B cell (primary cell): Measurements from ENCODE around the gene GLG1. TPM values are rescaled to one million over a fixed set of nuclear protein-coding genes. Genes with fewer than 3 reads are reported as not detected.

Experiments used
- ATAC-seq: fragments of 200-7000 bp; cut with Tn5 transposase; one replicate; pipeline ENCODE4 v1.10.0; 2021; ENCODE audit warnings: low read depth, mild to moderate bottlenecking, moderate number of reproducible peaks, moderate library complexity
- CTCF ChIA-PET: fragments of 350-600 bp; sonication (Branson Sonifier 250); formaldehyde crosslinking; loops from one replicate; lab custom pipeline; 2021; ENCODE audit warnings: antibody characterized with exemption, inconsistent platforms; lab: Charles Lee
- POLR2A ChIA-PET: fragments of 350-600 bp; sonication (Branson Sonifier 250); formaldehyde crosslinking; loops from one replicate; lab custom pipeline; 2021; ENCODE audit warnings: antibody characterized with exemption; lab: Charles Lee
- DNase-seq: peaks from one replicate; pipeline ENCODE4 v3.0.0; 2013
- H2AFZ ChIP-seq: 2 replicates; pipeline ENCODE4 v1.6.1; 2012; ENCODE audit warnings: mild to moderate bottlenecking, low read depth, low read length; ENCODE audit not compliant: insufficient read depth, poor library complexity, severe bottlenecking
- H3K27ac ChIP-seq, 2 donors: 1 replicate in 1 of 2; 2 replicates in 1 of 2; pipeline ENCODE4 v1.5.1; 2012 to 2013; ENCODE audit warnings: low read length in 2 of 2, mild to moderate bottlenecking in 2 of 2, moderate library complexity in 1 of 2
- H3K27me3 ChIP-seq, 4 experiments: fragments of 200-600 bp in 1 of 4; sonication (generic) in 1 of 4; replicated peaks in 1 of 4; 1 replicate in 2 of 4; 2 replicates in 2 of 4; pipeline versions ENCODE4 v1.6.1 to v1.7.0; 2013 to 2016; ENCODE audit warnings: low read length in 3 of 4, mild to moderate bottlenecking in 2 of 4, mixed read lengths in 1 of 4, moderate library complexity in 1 of 4; ENCODE audit not compliant: insufficient read depth in 4 of 4, control insufficient read depth in 3 of 4; ENCODE audit errors: control extremely low read depth in 1 of 4
- H3K36me3 ChIP-seq, 2 experiments: replicated peaks in 1 of 2; 1 replicate in 1 of 2; 2 replicates in 1 of 2; pipeline versions ENCODE4 v1.6.1 to v1.7.1; 2013; ENCODE audit warnings: low read length in 1 of 2; ENCODE audit not compliant: insufficient read depth in 2 of 2, control insufficient read depth in 1 of 2; ENCODE audit errors: control extremely low read depth in 1 of 2, extremely low read depth in 1 of 2
- H3K4me1 ChIP-seq, 2 donors: fragments of 200-600 bp in 1 of 2; sonication (generic) in 1 of 2; 1 replicate in 1 of 2; 2 replicates in 1 of 2; pipeline versions ENCODE4 v1.5.1 to v1.6.1; 2013 to 2017; ENCODE audit warnings: low read length in 2 of 2; ENCODE audit not compliant: control insufficient read depth in 2 of 2, insufficient read depth in 2 of 2
- H3K4me2 ChIP-seq: replicated peaks from 2 replicates; pipeline ENCODE3; 2012; ENCODE audit warnings: mild to moderate bottlenecking, low read depth, low read length; ENCODE audit not compliant: poor library complexity, severe bottlenecking
- H3K4me3 ChIP-seq, 5 experiments: fragments of 200-600 bp in 1 of 5; sonication (generic) in 1 of 5; 1 replicate in 3 of 5; 2 replicates in 2 of 5; pipeline versions ENCODE4 v1.5.1 to v1.7.0; 2011 to 2016; ENCODE audit warnings: low read length in 4 of 5, mild to moderate bottlenecking in 4 of 5, low read depth in 2 of 5, control low read depth in 1 of 5, moderate library complexity in 1 of 5; ENCODE audit not compliant: insufficient read depth in 1 of 5; ENCODE audit errors: control extremely low read depth in 1 of 5, extremely low read depth in 1 of 5
- H3K79me2 ChIP-seq: fragments of 200-600 bp; sonication (generic); one replicate; pipeline ENCODE4 v1.6.0; 2016; ENCODE audit warnings: low read length; ENCODE audit not compliant: control insufficient read depth, insufficient read depth
- H3K9ac ChIP-seq: fragments of 200-600 bp; sonication (generic); 2 replicates; pipeline ENCODE4 v1.6.1; 2017; ENCODE audit warnings: mild to moderate bottlenecking, low read length, moderate library complexity
- H3K9me3 ChIP-seq, 3 donors: one replicate each; pipeline versions ENCODE4 v1.6.1 to v1.7.1; 2013; ENCODE audit warnings: low read length in 2 of 3; ENCODE audit not compliant: control insufficient read depth in 2 of 3, insufficient read depth in 1 of 3; ENCODE audit errors: control extremely low read depth in 1 of 3
- H4K20me1 ChIP-seq: 2 replicates; pipeline ENCODE4 v1.6.0; 2012; ENCODE audit warnings: mild to moderate bottlenecking, low read length; ENCODE audit not compliant: insufficient read depth, control insufficient read depth, poor library complexity, severe bottlenecking
- H3K27ac Mint-ChIP-seq: one replicate; pipeline ENCODE4 v1.8.0; 2021; ENCODE audit warnings: mixed read lengths
- H3K27me3 Mint-ChIP-seq: one replicate; pipeline ENCODE4 v1.8.0; 2021; ENCODE audit warnings: mixed read lengths
- H3K4me1 Mint-ChIP-seq: one replicate; pipeline ENCODE4 v1.8.0; 2021; ENCODE audit warnings: mixed read lengths
- H3K4me3 Mint-ChIP-seq: one replicate; pipeline ENCODE4 v1.8.0; 2021; ENCODE audit warnings: mixed read lengths
- H3K9me3 Mint-ChIP-seq: one replicate; pipeline ENCODE4 v1.8.0; 2022; ENCODE audit warnings: mixed read lengths; ENCODE audit not compliant: insufficient read depth
- EZH2 ChIP-seq: IDR thresholded peaks from 2 replicates; pipeline ENCODE4 v1.6.1; 2012; ENCODE audit warnings: borderline replicate concordance, low read depth, mild to moderate bottlenecking, moderate library complexity, low read length; ENCODE audit not compliant: insufficient read depth, poor library complexity, severe bottlenecking
- WGBS: methylation state at CpG from one replicate; pipeline ENCODE4 v1.1.5; 2013; ENCODE audit warnings: missing lambda C conversion rate; ENCODE audit not compliant: insufficient coverage; 5-methylcytosine and 5-hydroxymethylcytosine counted together
- intact Hi-C: fragments of 100-400 bp; cut with micrococcal nuclease; formaldehyde crosslinking; loops from one replicate; pipeline ENCODE4 v1.10.0; 2022
- polyA plus RNA-seq: library from polyadenylated mRNA; depleted of rRNA; stranded (reverse); fragments of >200 nt; gene quantifications from 2 replicates; pipeline ENCODE4 v1.2.3, GENCODE V29; 2012
- total RNA-seq, 2 donors: library from RNA; stranded (reverse); fragments of 120-200 nt in 1 of 2; gene quantifications; 1 replicate in 1 of 2; 2 replicates in 1 of 2; pipeline versions ENCODE4 v1.2.3 to v1.2.4, GENCODE V29; 2013 to 2022
- TF ChIP-seq, protein P1 (sequence below): fragments of 200-600 bp; IDR thresholded peaks from one replicate; pipeline ENCODE4 v1.8.0; 2022; ENCODE audit warnings: antibody characterized with exemption, mild to moderate bottlenecking

GLG1 gene
- total and polyA plus RNA-seq, 2 donors (not counting 1 experiment from before 2014, with no cell fraction given) = 28.3 to 114 TPM

DNA sequence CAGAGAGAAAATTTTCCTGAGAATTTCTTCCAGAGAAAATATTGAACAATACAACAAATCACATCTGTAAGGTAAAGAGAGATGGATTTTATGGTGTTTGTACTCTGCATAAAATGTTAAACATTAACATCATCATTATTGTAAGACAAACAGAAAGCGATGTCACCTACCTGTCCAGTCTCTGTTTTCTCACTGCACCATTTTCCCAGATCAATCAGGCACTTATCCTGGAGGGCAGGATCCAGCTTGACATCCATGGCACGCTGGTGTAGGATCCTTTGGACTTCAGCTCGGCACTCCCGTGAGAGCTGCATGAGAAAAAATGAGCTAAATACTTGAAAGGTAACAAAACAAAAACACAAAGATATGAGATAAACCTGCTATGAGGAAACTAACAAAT lies 129.7 kb downstream of the GLG1 start:
- no peak for ATAC-seq
- Histone ChIP-seq H3K9ac (no peak overlapping the region), H3K4me1 (no peaks in the 10 kb centered on the region), H3K27me3 (no peaks in the 10 kb centered on the region), H3K9me3 (no peaks in the 10 kb centered on the region), H3K4me2 (no peak overlapping the region), H4K20me1 (no peaks in the 10 kb centered on the region), H3K27ac (no peak overlapping the region), H3K79me2 (no peaks in the 10 kb centered on the region), H3K36me3 (peaks cover 19 to 64% of the 10 kb centered on the region in 2 experiments), H3K4me3 (no peak overlapping the region), H2AFZ (no peak overlapping the region)
- no peaks in the 10 kb centered on the region for H3K9me3 Mint-ChIP-seq
- 100% methylated on average over 1 of the region's 4 CpGs for WGBS
- H3K27ac Mint-ChIP-seq = no peak overlapping the region
- H3K4me1 Mint-ChIP-seq = peaks cover 4% of the 10 kb centered on the region
- H3K27me3 Mint-ChIP-seq = no peaks in the 10 kb centered on the region
- DNase-seq = no peak
- TF ChIP-seq, protein P1, sequence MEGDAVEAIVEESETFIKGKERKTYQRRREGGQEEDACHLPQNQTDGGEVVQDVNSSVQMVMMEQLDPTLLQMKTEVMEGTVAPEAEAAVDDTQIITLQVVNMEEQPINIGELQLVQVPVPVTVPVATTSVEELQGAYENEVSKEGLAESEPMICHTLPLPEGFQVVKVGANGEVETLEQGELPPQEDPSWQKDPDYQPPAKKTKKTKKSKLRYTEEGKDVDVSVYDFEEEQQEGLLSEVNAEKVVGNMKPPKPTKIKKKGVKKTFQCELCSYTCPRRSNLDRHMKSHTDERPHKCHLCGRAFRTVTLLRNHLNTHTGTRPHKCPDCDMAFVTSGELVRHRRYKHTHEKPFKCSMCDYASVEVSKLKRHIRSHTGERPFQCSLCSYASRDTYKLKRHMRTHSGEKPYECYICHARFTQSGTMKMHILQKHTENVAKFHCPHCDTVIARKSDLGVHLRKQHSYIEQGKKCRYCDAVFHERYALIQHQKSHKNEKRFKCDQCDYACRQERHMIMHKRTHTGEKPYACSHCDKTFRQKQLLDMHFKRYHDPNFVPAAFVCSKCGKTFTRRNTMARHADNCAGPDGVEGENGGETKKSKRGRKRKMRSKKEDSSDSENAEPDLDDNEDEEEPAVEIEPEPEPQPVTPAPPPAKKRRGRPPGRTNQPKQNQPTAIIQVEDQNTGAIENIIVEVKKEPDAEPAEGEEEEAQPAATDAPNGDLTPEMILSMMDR = no peak
- TF ChIP-seq EZH2 = no peak
- POLR2A ChIA-PET = no interaction called here
- H3K4me3 Mint-ChIP-seq = no peak overlapping the region
- CTCF ChIA-PET = no interaction called here
- intact Hi-C loops = no loop called here

- Mint-ChIP-seq H3K4me1 (peaks cover 5% of the 10 kb centered on the region), H3K9me3 (no peaks in the 10 kb centered on the region), H3K27ac (no peak overlapping the region), H3K27me3 (no peaks in the 10 kb centered on the region), H3K4me3 (no peak overlapping the region)
- H3K27me3 ChIP-seq = no peaks in the 10 kb centered on the region
- intact Hi-C loops = no loop called here
- H3K4me2 ChIP-seq = no peak overlapping the region
- H3K27ac ChIP-seq = no peak overlapping the region
- H3K4me3 ChIP-seq = no peak overlapping the region
- H3K4me1 ChIP-seq = no peaks in the 10 kb centered on the region
- DNase-seq (no peak), ATAC-seq (no peak)
- CTCF ChIA-PET = interaction anchor here (0.6 to 1.2 kb wide), 2 partner anchors 112 to 177 kb away, joined by 3 to 4 read pairs; no protein-coding TSS in a partner anchor
- H3K9me3 ChIP-seq = no peaks in the 10 kb centered on the region
- 100% methylated on average over 1 of the region's 1 CpG for WGBS
- POLR2A ChIA-PET = no interaction called here
- H4K20me1 ChIP-seq = no peaks in the 10 kb centered on the region
- H3K79me2 ChIP-seq = no peaks in the 10 kb centered on the region
- H3K36me3 ChIP-seq = peaks cover 21 to 80% of the 10 kb centered on the region in 2 experiments
- H3K9ac ChIP-seq = no peak overlapping the region
- no peak overlapping the region for H2AFZ ChIP-seq
- no peak for TF ChIP-seq EZH2
- TF ChIP-seq, protein P1 = no peak
These were observed 132.5 kb downstream of the GLG1 start for GRCh38 chr16:74474416-74474815.
